OCI-LY3 (cell line): Measurements from ENCODE around the gene PTPRN.

Experiments used
- H2AFZ ChIP-seq: fragments of 200-600, 300-600 bp; shearing (Covaris generic); 2 replicates; pipeline ENCODE4 v1.6.0; 2014; ENCODE audit warnings: antibody characterized with exemption, low read depth, low read length
- H3K27ac ChIP-seq: fragments of 200-600, 300-600 bp; sonication (generic); 2 replicates; pipeline ENCODE4 v1.5.1; 2014; ENCODE audit warnings: mild to moderate bottlenecking, low read length, moderate library complexity, mixed read lengths
- H3K27me3 ChIP-seq: fragments of 200-600, 300-600 bp; sonication (generic); 2 replicates; pipeline ENCODE4 v1.6.1; 2014; ENCODE audit warnings: low read depth, low read length, mixed read lengths
- H3K36me3 ChIP-seq: fragments of 200-600, 300-600 bp; sonication (generic); replicated peaks from 2 replicates; pipeline ENCODE3; 2014; ENCODE audit warnings: low read depth, low read length, mixed read lengths
- H3K4me1 ChIP-seq: fragments of 300-600, 200-600 bp; sonication (generic); 2 replicates; pipeline ENCODE4 v1.6.1; 2014; ENCODE audit warnings: low read length, mixed read lengths
- H3K4me2 ChIP-seq: fragments of 200-600, 300-600 bp; sonication (generic); 2 replicates; pipeline ENCODE4 v1.6.1; 2014; ENCODE audit warnings: low read length, mixed read lengths
- H3K4me3 ChIP-seq: fragments of 300-600, 200-600 bp; sonication (generic); 2 replicates; pipeline ENCODE4 v1.5.1; 2014; ENCODE audit warnings: antibody characterized with exemption, mild to moderate bottlenecking, low read length, moderate library complexity
- H3K79me2 ChIP-seq: fragments of 300-600, 200-600 bp; shearing (Covaris generic); 2 replicates; pipeline ENCODE4 v1.6.1; 2014; ENCODE audit warnings: mild to moderate bottlenecking, low read length, mixed read lengths
- H3K9ac ChIP-seq: fragments of 300-600, 200-600 bp; shearing (Covaris generic); 2 replicates; pipeline ENCODE4 v1.6.0; 2014; ENCODE audit warnings: mild to moderate bottlenecking, low read length, moderate library complexity
- H3K9me3 ChIP-seq: fragments of 200-600, 300-600 bp; shearing (Covaris generic); 2 replicates; pipeline ENCODE4 v1.6.1; 2014; ENCODE audit warnings: low read length, mixed read lengths; ENCODE audit not compliant: insufficient read depth
- H4K20me1 ChIP-seq: fragments of 200-600, 300-600 bp; sonication (generic); 2 replicates; pipeline ENCODE4 v1.6.1; 2016; ENCODE audit warnings: low read length, mixed read lengths; ENCODE audit not compliant: insufficient read depth
- EZH2phosphoT487 ChIP-seq: fragments of 200-600 bp; shearing (Covaris generic); IDR thresholded peaks from 2 replicates; pipeline ENCODE4 v1.6.1; 2018; ENCODE audit warnings: antibody characterized with exemption, mixed run types, low read depth
- TF ChIP-seq, protein P1 (sequence below): fragments of 200-600, 300-600 bp; sonication (generic); IDR thresholded peaks from 2 replicates; pipeline ENCODE4 v1.5.1; 2014; ENCODE audit warnings: antibody characterized with exemption, low read length, low read depth

Gene PTPRN

DNA sequence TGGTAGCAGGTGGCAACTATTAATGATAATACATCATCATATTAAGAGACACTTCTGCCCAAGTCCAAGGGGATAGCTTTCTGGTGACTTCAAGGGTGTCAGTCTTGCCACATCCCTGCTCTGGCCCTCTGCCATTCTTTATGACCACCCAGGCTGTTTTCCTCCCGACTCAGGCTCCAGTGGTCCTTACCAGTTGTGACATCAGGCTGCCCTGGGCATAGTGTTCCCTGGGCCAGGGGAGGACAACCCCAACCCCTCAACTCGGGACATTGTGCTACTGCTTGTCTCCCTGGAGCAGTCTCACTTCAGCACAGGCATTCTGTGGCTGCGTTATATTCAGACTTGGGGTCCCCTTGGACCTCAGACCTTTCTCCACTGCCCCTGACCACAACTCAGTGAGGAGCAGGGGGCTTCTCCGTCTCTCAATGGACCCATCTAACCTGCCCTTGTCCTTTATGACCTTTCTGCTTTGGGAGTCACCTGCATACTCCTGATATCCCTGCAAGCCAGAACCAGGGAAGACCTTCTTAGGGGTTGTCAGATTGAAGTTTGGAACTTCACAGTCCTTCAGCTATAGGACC is 17.2 kb downstream of the PTPRN start:
- Histone ChIP-seq H3K79me2 (no peaks in the 10 kb centered on the region), H3K27ac (no peak overlapping the region), H3K9me3 (no peaks in the 10 kb centered on the region), H2AFZ (no peak overlapping the region), H3K27me3 (0 out of 2 replicates have a peak, but pooled peaks cover 4% of the 10 kb centered on the region), H3K4me3 (no peak overlapping the region), H3K9ac (no peak overlapping the region), H4K20me1 (no peaks in the 10 kb centered on the region), H3K4me2 (no peak overlapping the region), H3K36me3 (no peaks in the 10 kb centered on the region), H3K4me1 (peaks cover 6% of the 10 kb centered on the region; the same call in 1 of the 2 replicates)
- TF ChIP-seq, protein P1, sequence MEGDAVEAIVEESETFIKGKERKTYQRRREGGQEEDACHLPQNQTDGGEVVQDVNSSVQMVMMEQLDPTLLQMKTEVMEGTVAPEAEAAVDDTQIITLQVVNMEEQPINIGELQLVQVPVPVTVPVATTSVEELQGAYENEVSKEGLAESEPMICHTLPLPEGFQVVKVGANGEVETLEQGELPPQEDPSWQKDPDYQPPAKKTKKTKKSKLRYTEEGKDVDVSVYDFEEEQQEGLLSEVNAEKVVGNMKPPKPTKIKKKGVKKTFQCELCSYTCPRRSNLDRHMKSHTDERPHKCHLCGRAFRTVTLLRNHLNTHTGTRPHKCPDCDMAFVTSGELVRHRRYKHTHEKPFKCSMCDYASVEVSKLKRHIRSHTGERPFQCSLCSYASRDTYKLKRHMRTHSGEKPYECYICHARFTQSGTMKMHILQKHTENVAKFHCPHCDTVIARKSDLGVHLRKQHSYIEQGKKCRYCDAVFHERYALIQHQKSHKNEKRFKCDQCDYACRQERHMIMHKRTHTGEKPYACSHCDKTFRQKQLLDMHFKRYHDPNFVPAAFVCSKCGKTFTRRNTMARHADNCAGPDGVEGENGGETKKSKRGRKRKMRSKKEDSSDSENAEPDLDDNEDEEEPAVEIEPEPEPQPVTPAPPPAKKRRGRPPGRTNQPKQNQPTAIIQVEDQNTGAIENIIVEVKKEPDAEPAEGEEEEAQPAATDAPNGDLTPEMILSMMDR: no peak
- no peak for TF ChIP-seq EZH2phosphoT487

DNA sequence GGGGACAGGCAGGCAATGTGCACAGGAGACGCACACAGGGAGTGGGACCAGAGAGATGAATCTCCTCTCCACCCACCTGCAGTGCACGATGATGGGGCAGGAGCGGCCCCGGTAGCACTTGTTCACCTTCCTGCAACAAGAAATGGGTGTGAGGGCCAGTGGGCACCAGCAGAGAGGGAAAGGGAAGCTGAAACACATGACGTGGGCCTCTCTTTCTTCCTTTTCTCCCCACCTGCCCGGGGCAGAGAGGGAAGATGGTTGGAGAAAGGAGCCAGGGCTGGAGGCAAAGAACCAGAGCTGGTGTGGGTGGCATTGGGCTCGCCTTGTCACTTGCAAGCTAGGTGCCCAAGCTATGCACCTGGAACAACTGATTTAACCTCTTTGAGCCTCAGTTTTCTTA is 17.8 kb downstream of the PTPRN start:
- no peaks in the 10 kb centered on the region for H3K79me2 ChIP-seq
- no peak overlapping the region for H3K27ac ChIP-seq
- H3K4me1 ChIP-seq: peaks cover 6% of the 10 kb centered on the region; the same call in 1 of the 2 replicates
- H3K4me2 ChIP-seq: no peak overlapping the region
- no peak overlapping the region for H2AFZ ChIP-seq
- TF ChIP-seq, protein P1: no peak
- TF ChIP-seq EZH2phosphoT487: no peak
- H3K9ac ChIP-seq: no peak overlapping the region
- 0 out of 2 replicates have a peak, but pooled peaks cover 4% of the 10 kb centered on the region for H3K27me3 ChIP-seq
- no peaks in the 10 kb centered on the region for H3K9me3 ChIP-seq
- no peaks in the 10 kb centered on the region for H3K36me3 ChIP-seq
- no peak overlapping the region for H3K4me3 ChIP-seq
- H4K20me1 ChIP-seq: no peaks in the 10 kb centered on the region

DNA sequence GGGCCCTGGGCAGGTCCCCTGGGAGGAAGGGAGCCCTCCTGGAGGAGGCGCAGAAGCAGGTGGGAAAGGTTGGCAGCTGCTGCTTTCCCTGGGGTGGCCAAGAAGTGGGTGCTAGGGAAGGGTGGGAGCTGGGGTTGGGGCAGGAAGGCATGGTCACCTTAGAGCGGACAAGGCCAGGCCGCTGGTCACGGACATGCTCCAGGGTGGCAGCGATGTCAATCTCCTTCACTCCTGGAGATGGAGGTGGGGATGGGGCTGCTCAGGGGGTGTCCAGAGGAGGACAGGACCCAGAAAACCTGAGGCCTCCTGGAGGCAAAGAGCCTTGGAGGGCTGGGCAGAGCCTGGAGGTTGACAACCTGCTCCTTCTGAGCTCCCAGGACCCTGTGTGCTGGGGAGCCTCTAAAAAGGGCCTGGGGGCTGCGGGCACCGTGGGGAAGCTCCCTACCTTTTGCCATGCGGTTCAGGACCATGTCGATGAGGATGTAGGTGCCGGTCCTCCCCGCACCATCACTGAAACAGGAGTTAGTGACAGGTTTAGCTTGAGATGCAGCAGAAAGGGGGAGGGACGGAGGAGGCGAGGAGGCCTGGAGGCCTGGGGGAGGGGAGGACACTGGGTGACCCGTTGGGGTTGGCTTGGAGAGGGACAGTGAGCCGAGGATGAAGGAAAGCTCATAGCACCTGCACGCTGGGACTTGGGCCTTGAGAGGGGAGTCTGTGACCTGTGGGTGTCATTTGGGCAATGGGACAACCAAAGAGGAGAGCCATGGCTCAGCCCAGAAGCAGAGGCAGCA is 18.6 kb downstream of the PTPRN start:
- peaks cover 6% of the 10 kb centered on the region; the same call in 1 of the 2 replicates for H3K4me1 ChIP-seq
- no peaks in the 10 kb centered on the region for H3K9me3 ChIP-seq
- no peak overlapping the region for H3K9ac ChIP-seq
- H3K27ac ChIP-seq: no peak overlapping the region
- H3K36me3 ChIP-seq: no peaks in the 10 kb centered on the region
- no peaks in the 10 kb centered on the region for H3K79me2 ChIP-seq
- H4K20me1 ChIP-seq: no peaks in the 10 kb centered on the region
- H3K4me2 ChIP-seq: no peak overlapping the region
- no peak overlapping the region for H3K4me3 ChIP-seq
- no peak overlapping the region for H2AFZ ChIP-seq
- H3K27me3 ChIP-seq: 0 out of 2 replicates have a peak, but pooled peaks cover 3% of the 10 kb centered on the region
- TF ChIP-seq, protein P1: no peak
- no peak for TF ChIP-seq EZH2phosphoT487

DNA sequence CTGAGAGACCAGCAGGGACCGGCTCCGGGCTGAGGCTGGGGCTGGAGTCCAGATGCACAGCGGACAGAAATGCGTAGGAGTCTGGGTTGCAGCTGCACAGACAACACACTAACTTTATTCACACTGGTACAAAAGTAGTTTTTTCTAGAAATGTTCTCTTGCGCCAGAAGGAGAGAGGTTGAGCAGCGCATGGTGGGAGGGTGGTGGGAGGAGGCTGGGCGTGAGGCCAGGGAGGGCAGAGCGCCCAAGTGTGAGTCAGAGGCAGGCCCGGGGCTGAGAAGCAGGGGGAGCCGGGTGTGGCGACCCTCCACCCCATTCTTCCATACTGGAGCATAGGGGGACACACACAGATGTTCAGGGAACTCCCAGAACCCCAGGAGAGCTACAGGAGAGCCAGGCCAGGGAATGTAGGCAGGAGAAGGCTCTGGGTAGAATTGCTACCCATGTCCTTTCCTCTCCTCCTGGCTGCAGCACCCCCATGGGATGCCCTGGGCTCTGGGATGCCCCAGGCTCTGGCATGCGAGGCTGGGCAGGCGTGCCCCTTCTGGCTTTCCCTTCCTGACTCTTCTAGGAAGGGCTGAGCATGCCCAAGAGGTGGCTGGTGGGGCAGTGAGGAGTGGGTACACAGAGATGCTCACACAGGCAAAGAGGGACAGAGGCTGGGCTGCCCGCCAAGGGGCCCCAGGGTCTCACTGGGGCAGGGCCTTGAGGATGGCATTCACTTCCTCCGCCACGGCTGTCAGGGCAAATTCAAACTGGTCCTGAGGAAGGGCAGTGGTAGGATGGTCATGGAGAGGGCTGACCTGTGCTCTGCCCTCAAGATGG is 19.5 kb downstream of the PTPRN start:
- Histone ChIP-seq H3K36me3 (no peaks in the 10 kb centered on the region), H3K4me1 (no peaks in the 10 kb centered on the region), H3K27ac (no peak overlapping the region), H2AFZ (no peak overlapping the region), H3K9ac (no peak overlapping the region), H3K9me3 (no peaks in the 10 kb centered on the region), H3K27me3 (no peaks in the 10 kb centered on the region), H4K20me1 (no peaks in the 10 kb centered on the region), H3K79me2 (no peaks in the 10 kb centered on the region), H3K4me2 (no peak overlapping the region), H3K4me3 (no peak overlapping the region)
- no peak for TF ChIP-seq EZH2phosphoT487
- TF ChIP-seq, protein P1: no peak
